Activated CD4-positive, alpha-beta memory T cell treated with anti-CD3 and anti-CD28 coated beads for 36 hours (primary cell): ENCODE results near the gene PERM1. TPM values are rescaled to one million over a fixed set of nuclear protein-coding genes. Genes with fewer than 3 reads are reported as not detected.

Experiments
- CTCF ChIA-PET: fragments of 350-600 bp; sonication (Branson Sonifier 250); formaldehyde crosslinking; loops from one replicate; lab custom pipeline; 2021; ENCODE audit warnings: antibody characterized with exemption, inconsistent platforms; lab: Charles Lee
- POLR2A ChIA-PET: fragments of 350-600 bp; sonication (Branson Sonifier 250); formaldehyde crosslinking; loops from one replicate; lab custom pipeline; 2021; ENCODE audit warnings: antibody characterized with exemption; lab: Charles Lee
- DNase-seq: peaks from one replicate; pipeline ENCODE4 v3.0.0-alpha.2; 2020
- H3K27ac Mint-ChIP-seq: one replicate; pipeline ENCODE4 v1.8.0; 2021; ENCODE audit warnings: mixed read lengths
- H3K27me3 Mint-ChIP-seq: one replicate; pipeline ENCODE4 v1.8.0; 2021; ENCODE audit warnings: mixed read lengths
- H3K36me3 Mint-ChIP-seq: one replicate; pipeline ENCODE4 v1.8.0; 2021; ENCODE audit warnings: mixed read lengths
- H3K4me1 Mint-ChIP-seq: one replicate; pipeline ENCODE4 v1.8.0; 2021; ENCODE audit warnings: low read depth, mixed read lengths
- H3K4me3 Mint-ChIP-seq: one replicate; pipeline ENCODE4 v1.8.0; 2021; ENCODE audit warnings: mild to moderate bottlenecking, mixed read lengths
- H3K9me3 Mint-ChIP-seq: one replicate; pipeline ENCODE4 v1.8.0; 2021; ENCODE audit warnings: mixed read lengths
- intact Hi-C: fragments of 100-400 bp; cut with micrococcal nuclease; formaldehyde crosslinking; loops from one replicate; pipeline ENCODE4 v1.15.1; 2023
- total RNA-seq, 2 experiments: library from RNA; stranded (reverse); gene quantifications; one replicate each; pipeline ENCODE4 v1.2.3, GENCODE V29; 2021

PERM1 gene
- total RNA-seq, 2 experiments from 2014 or later: not detected

DNA sequence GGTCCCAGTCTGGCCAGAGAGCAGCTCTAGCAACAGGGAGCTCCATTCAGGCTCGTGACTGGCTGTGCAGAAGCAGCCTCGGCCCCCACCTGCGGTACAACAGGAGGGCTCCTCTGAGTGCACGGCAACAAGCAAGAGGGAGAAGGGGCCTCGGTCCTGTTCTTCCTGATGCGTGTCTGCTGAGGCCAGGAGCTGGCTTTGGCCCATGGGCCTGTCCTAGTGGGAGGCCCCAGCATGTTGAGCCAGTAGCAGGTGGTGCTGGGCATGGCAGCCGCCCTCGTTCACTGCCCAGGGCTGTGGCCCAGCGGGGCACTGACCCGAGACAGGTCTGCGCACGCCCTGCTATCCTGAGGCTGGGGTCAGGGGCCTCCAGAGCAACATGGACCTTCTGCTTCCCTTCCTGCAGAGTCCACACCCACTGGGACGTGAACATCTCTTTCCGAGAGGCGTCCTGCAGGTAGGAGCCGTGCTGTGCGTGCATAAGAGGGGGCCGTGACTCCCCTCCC lies 51.2 kb downstream of the PERM1 start:
- intact Hi-C loops: no loop called here
- ChIA-PET POLR2A (no interaction called here), CTCF (no interaction called here)
- H3K27ac Mint-ChIP-seq: no peak overlapping the region
- H3K4me3 Mint-ChIP-seq: no peak overlapping the region
- no peaks in the 10 kb centered on the region for H3K36me3 Mint-ChIP-seq
- H3K4me1 Mint-ChIP-seq: peaks cover 8% of the 10 kb centered on the region
- H3K27me3 Mint-ChIP-seq: peaks cover 33% of the 10 kb centered on the region
- no peaks in the 10 kb centered on the region for H3K9me3 Mint-ChIP-seq
- DNase-seq: no peak

DNA sequence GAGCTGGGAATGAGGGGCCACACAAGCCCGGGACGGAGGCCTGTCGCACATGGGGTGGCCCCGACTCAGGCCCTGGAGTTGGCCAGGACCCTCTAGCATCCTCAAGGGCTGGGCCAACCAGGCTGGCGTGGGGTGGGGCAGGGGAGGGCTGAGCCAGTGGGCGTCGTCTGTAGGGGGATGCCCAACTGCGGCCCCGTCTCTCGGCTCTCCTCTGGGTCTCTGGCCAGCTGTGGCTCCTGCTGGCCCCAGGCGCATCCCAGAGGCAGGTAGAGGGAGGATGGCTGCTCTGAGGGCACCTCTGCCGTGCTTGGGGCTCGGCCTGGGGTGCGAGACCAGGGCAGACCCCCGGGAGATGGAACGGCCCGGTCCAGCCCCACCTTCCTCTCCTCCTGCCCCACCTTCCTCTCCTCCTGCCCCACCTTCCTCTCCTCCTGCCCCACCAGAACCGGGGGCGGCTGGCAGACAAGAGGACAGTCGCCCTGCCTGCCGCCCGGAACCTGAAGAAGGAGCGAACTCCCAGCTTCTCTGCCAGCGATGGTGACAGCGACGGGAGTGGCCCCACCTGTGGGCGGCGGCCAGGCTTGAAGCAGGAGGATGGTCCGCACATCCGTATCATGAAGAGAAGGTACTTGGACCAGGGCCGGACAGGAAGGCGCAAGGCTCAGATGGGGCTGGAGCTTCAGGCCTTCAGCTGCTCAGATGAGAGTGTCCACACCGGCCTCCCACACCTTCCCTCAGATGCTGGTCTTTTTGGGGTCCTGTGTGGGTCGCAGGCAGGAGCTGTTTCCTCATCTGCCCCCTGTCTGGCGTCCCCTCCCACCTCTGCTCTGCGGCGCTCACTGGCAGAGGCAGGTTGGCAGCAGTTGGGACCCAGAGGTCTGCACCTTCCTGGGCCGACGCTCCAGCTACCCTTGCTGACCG lies 51.9 kb downstream of the PERM1 start:
- Mint-ChIP-seq H3K4me1 (peaks cover 2% of the 10 kb centered on the region), H3K4me3 (no peak overlapping the region), H3K27ac (no peak overlapping the region), H3K36me3 (no peaks in the 10 kb centered on the region), H3K9me3 (no peaks in the 10 kb centered on the region), H3K27me3 (peaks cover 28% of the 10 kb centered on the region)
- ChIA-PET POLR2A (interaction anchor here (0.7 kb wide), 1 partner anchor 11 kb away, joined by 3 read pairs; no protein-coding TSS in a partner anchor), CTCF (no interaction called here)
- intact Hi-C loops: no loop called here
- DNase-seq: no peak

DNA sequence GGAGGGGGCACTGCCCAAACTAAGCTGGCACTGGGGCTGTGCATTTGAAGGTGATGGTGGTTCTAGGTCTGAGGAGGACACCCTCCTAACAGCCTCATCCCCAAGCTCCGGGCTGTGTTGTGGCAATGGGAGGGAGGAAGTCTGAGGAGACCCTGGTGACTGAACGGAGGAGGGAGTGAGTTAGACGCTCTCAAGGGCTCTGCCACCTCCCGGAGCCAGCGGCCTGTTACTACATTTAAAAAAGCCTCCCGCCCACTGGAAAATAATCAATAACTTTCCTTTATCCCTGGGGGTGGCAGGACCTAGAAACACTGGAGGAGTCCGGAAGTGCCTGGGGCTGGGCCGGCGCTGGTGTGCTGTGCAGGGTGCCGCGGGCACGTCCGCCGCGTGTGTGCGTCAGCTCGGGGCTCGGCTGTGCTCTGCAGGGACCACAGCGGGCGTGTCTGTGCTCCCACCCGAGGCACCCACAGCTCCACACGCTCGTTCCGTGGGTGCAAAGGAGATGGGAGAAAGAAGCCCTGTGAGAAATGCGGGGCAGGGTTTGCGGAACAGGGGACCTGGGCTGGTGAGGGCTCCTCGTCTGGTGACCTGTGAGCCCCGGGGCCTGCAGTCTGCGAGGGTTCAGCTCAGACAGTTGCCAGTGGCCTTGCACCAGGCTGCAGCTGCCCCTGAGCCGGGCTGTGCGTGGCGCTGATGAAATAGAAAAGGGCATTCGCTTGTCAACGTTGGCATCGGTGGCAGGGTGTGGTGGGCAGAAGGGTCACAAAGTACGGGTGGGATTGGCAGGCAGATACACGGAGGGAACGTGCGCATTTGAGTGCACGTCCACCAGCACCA lies 52.9 kb downstream of the PERM1 start:
- Mint-ChIP-seq H3K36me3 (no peaks in the 10 kb centered on the region), H3K9me3 (no peaks in the 10 kb centered on the region), H3K27me3 (peaks cover 26% of the 10 kb centered on the region), H3K27ac (no peak overlapping the region), H3K4me1 (no peaks in the 10 kb centered on the region), H3K4me3 (no peak overlapping the region)
- ChIA-PET POLR2A (interaction anchor here (0.7 kb wide), 1 partner anchor 12 kb away, joined by 3 read pairs; no protein-coding TSS in a partner anchor), CTCF (no interaction called here)
- no peak for DNase-seq
- intact Hi-C loops: no loop called here

DNA sequence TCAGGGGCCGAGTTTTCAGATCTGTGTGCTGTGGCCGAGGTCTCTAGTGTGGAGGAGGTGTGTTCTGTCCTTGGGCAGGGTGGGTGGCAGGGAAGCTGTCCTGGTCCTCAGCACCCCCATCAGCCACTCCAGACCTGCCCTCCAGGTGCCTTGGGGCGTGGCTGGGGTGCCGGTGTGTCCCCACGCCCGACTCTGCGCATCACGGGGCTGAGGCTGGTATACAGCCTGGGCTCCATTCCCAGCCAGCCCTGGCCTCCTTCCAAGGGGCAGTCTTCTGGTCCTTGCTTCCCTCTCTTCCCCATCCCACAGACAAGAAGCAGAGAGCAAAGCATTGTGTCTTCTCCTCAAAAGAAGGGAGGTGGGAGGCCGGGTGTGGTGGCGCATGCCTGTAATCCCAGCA lies 54.1 kb downstream of the PERM1 start:
- Mint-ChIP-seq H3K36me3 (no peaks in the 10 kb centered on the region), H3K9me3 (no peaks in the 10 kb centered on the region), H3K27me3 (peaks cover 29% of the 10 kb centered on the region), H3K4me3 (no peak overlapping the region), H3K27ac (no peak overlapping the region), H3K4me1 (peaks cover 6% of the 10 kb centered on the region)
- intact Hi-C loops: no loop called here
- no peak for DNase-seq
- CTCF ChIA-PET: interaction anchor here (0.6 kb wide), 1 partner anchor 58 kb away, joined by 3 read pairs; no protein-coding TSS in a partner anchor
- POLR2A ChIA-PET: no interaction called here

DNA sequence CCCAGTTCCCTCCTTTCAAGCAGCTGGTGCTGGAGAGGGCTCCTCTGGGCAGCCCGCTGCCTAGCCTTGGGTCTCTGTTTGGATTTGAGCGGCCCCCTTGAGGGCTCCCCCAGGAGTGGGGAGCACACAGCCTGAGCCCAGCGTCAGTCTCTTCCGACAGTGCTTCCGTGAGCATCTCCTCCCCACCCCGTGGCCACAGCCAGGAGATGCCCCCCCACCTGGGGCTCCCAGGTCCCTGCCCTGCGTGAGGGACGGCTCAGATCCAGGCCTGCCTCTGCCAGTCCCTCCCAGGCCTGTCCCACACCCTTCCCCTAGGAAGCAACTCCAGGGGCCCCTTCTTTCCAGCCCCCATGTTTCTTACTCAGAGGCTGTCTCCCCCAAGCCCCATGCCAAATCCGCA lies 54.7 kb downstream of the PERM1 start:
- no peak overlapping the region for H3K4me3 Mint-ChIP-seq
- intact Hi-C loops: no loop called here
- DNase-seq: no peak
- CTCF ChIA-PET: no interaction called here
- peaks cover 34% of the 10 kb centered on the region for H3K27me3 Mint-ChIP-seq
- peaks cover 6% of the 10 kb centered on the region for H3K4me1 Mint-ChIP-seq
- no peaks in the 10 kb centered on the region for H3K36me3 Mint-ChIP-seq
- no peak overlapping the region for H3K27ac Mint-ChIP-seq
- no peaks in the 10 kb centered on the region for H3K9me3 Mint-ChIP-seq
- POLR2A ChIA-PET: no interaction called here

DNA sequence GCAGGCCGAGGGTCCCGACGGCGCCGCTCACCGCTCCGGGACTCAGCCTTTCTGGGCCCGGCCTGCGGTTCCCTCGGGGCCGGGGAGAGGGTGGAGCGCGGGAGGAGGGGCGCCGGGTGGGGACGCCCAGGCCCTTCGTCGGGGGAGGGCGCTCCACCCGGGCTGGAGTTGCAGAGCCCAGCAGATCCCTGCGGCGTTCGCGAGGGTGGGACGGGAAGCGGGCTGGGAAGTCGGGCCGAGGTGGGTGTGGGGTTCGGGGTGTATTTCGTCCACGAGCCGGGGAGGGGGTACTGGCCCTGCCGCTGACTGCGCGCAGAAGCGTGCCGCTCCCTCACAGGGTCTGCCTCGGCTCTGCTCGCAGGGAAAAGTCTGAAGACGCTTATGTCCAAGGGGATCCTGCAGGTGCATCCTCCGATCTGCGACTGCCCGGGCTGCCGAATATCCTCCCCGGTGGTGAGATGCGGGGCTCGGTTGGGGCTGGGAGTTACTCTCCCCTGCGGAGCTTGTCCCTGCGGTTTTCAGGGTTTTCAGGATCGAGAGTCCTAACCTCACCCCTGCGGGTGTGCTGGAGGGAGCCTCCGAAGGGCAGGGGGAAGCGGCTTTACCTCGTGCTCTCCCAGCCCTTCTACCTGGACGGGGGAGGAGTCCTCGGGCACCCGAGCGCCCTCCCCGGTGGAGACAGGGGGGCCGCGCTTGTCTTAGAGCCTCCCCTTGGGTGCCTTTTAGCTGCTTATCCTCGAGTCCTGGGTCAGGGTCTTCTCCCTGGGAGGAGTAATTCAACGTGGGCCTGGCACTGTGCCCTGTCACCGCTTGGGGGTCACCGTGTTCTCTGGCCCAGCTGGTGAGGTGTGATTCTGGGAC lies 56.1 kb downstream of the PERM1 start:
- H3K9me3 Mint-ChIP-seq: no peaks in the 10 kb centered on the region
- H3K4me3 Mint-ChIP-seq: peak overlapping the region; percentile 28
- peaks cover 38% of the 10 kb centered on the region for H3K27me3 Mint-ChIP-seq
- H3K4me1 Mint-ChIP-seq: peaks cover 11% of the 10 kb centered on the region
- intact Hi-C loops: no loop called here
- no peak for DNase-seq
- CTCF ChIA-PET: interaction anchor here (0.6 kb wide), 2 partner anchors 15 to 33 kb away, joined by 3 read pairs; partner anchors contain the start of gene NOC2L
- POLR2A ChIA-PET: interaction anchor here (0.9 kb wide), 1 partner anchor 16 kb away, joined by 3 read pairs; no protein-coding TSS in a partner anchor
- H3K36me3 Mint-ChIP-seq: no peaks in the 10 kb centered on the region
- H3K27ac Mint-ChIP-seq: no peak overlapping the region

Other genes with a start within 250 kb of the PERM1 start
- not detected for gene SAMD11, start 58.2 kb downstream of the PERM1 start, total RNA-seq
- gene NOC2L, start 22.8 kb downstream of the PERM1 start, total RNA-seq: 100 to 1,000 TPM; 111 to 117 TPM
- gene KLHL17, start 21.5 kb downstream of the PERM1 start, total RNA-seq: 10 to 100 TPM; 25.8 to 30.6 TPM
- gene PLEKHN1, start 15.6 kb downstream of the PERM1 start, total RNA-seq: 1 to 10 TPM; 5.8 to 6.0 TPM
- 1 to 10 TPM; 1.7 to 2.0 TPM for gene HES4, start 18.0 kb upstream of the PERM1 start, total RNA-seq
- gene ISG15, start 31.4 kb upstream of the PERM1 start, total RNA-seq: 100 to 1,000 TPM in 1 of 2 experiments, 10 to 100 TPM in 1; 96.9 to 108 TPM
- 10 to 100 TPM; 33.2 to 35.6 TPM for gene AGRN, start 38.0 kb upstream of the PERM1 start, total RNA-seq
- not detected for gene RNF223, start 92.2 kb upstream of the PERM1 start, total RNA-seq
- gene C1orf159, start 134.0 kb upstream of the PERM1 start, total RNA-seq: 10 to 100 TPM; 19.5 to 20.5 TPM
- gene TTLL10, start 191.8 kb upstream of the PERM1 start, total RNA-seq: not detected
- gene TNFRSF18, start 224.5 kb upstream of the PERM1 start, total RNA-seq: 100 to 1,000 TPM; 375 to 387 TPM
- gene TNFRSF4, start 232.1 kb upstream of the PERM1 start, total RNA-seq: 1,000 to 10,000 TPM; 1,003 to 1,005 TPM
- gene SDF4, start 249.9 kb upstream of the PERM1 start, total RNA-seq: 100 to 1,000 TPM; 302 to 305 TPM